ENCODE measurements around the gene CDR2L. TPM values are rescaled to one million over a fixed set of nuclear protein-coding genes. Genes with fewer than 3 reads are reported as not detected.

CDR2L gene
- total RNA-seq, 1 donor from 2014 or later: 52.3 TPM

GRCh38 chr17:74972973-74973328 lies 14.5 kb upstream of the CDR2L start:
- no peak for DNase-seq (ENCODE audit: low read depth)
- Histone ChIP-seq H3K27me3 (ENCODE audit: control insufficient read depth, insufficient read depth, low read length) (peaks cover 16% of the 10 kb centered on the region), H3K36me3 (ENCODE audit: control insufficient read depth, insufficient read depth, low read length) (no peaks in the 10 kb centered on the region), H3K4me3 (ENCODE audit: low read depth, low read length) (peak overlapping the region; percentile 69)
- TF ChIP-seq CTCF (IDR thresholded peaks at IDR 0.05; ENCODE audit: insufficient read depth, low read length, poor library complexity, severe bottlenecking): no peak

- TF ChIP-seq CTCF (IDR thresholded peaks at IDR 0.05; ENCODE audit: insufficient read depth, low read length, poor library complexity, severe bottlenecking): no peak
- H3K4me3 ChIP-seq (ENCODE audit: low read depth, low read length): no peak overlapping the region
- H3K27me3 ChIP-seq (ENCODE audit: control insufficient read depth, insufficient read depth, low read length): peaks cover 16% of the 10 kb centered on the region
- no peaks in the 10 kb centered on the region for H3K36me3 ChIP-seq (ENCODE audit: control insufficient read depth, insufficient read depth, low read length)
- no peak for DNase-seq (ENCODE audit: low read depth)
Observed at GRCh38 chr17:74975943-74976342, 11.5 kb upstream of the CDR2L start.

DNA sequence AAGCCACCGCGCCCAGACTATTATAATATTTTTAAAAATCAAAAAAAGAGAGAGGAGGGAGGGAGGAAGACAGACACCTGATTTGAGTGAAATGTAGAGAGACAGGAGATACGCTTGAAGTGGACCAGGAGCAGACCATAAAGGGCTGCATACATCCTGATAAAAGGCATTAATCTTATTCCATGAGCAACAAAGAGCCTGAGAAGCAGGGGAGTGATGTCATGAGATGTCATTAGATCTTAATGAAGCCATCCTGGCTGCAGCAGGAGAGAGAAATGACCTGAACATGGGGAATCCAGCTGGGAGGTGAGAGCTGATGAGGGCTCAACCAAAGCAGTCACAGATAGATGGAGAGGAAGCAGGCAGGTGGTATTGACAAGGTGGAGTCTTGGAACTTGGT lies 9.6 kb upstream of the CDR2L start:
- Histone ChIP-seq H3K27me3 (ENCODE audit: control insufficient read depth, insufficient read depth, low read length) (peaks cover 11% of the 10 kb centered on the region), H3K36me3 (ENCODE audit: control insufficient read depth, insufficient read depth, low read length) (no peaks in the 10 kb centered on the region), H3K4me3 (ENCODE audit: low read depth, low read length) (no peak overlapping the region)
- DNase-seq (ENCODE audit: low read depth): no peak
- TF ChIP-seq CTCF (IDR thresholded peaks at IDR 0.05; ENCODE audit: insufficient read depth, low read length, poor library complexity, severe bottlenecking): no peak

DNA sequence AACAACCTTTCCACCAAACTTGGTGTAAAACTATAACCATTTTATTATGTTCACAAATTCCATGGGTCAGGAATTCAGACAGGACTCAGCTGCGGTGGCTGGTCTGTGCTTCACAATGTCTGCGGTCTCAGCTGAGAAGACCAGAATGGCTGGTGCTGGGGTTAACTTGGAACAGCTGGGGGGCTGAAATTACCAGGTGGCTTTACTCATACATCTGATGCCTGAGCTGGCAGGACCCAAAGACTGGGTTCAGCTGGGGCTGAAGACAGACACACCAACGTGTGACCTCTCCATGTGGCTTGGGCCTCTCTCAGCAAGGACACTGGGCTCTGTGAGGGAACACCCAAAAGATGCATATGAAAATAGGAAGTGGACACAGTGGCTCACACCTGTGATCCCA lies 9.2 kb upstream of the CDR2L start:
- H3K36me3 ChIP-seq (ENCODE audit: control insufficient read depth, insufficient read depth, low read length): no peaks in the 10 kb centered on the region
- no peak for TF ChIP-seq CTCF (IDR thresholded peaks at IDR 0.05; ENCODE audit: insufficient read depth, low read length, poor library complexity, severe bottlenecking)
- H3K4me3 ChIP-seq (ENCODE audit: low read depth, low read length): no peak overlapping the region
- DNase-seq (ENCODE audit: low read depth): no peak
- peaks cover 6% of the 10 kb centered on the region for H3K27me3 ChIP-seq (ENCODE audit: control insufficient read depth, insufficient read depth, low read length)

- Histone ChIP-seq H3K27me3 (ENCODE audit: control insufficient read depth, insufficient read depth, low read length) (peaks cover 1% of the 10 kb centered on the region), H3K4me3 (ENCODE audit: low read depth, low read length) (no peak overlapping the region), H3K36me3 (ENCODE audit: control insufficient read depth, insufficient read depth, low read length) (no peaks in the 10 kb centered on the region)
- TF ChIP-seq CTCF (IDR thresholded peaks at IDR 0.05; ENCODE audit: insufficient read depth, low read length, poor library complexity, severe bottlenecking): no peak
- DNase-seq (ENCODE audit: low read depth): no peak
Observed at GRCh38 chr17:74979408-74980146, 7.9 kb upstream of the CDR2L start.

All from kidney epithelial cell (primary cell).